HL-60/S4 treated with retinoic acid at 250 ng/mL for 4 days and 3 days (cell line): Measurements from ENCODE around the gene GPHN.

Experiments
- in situ Hi-C: fragments of 300-500 bp; cut with MboI; formaldehyde crosslinking; loops from 2 replicates; pipeline ENCODE4 v1.7.0; 2022; ENCODE audit warnings: low sequenced_read_pairs

GPHN gene

DNA sequence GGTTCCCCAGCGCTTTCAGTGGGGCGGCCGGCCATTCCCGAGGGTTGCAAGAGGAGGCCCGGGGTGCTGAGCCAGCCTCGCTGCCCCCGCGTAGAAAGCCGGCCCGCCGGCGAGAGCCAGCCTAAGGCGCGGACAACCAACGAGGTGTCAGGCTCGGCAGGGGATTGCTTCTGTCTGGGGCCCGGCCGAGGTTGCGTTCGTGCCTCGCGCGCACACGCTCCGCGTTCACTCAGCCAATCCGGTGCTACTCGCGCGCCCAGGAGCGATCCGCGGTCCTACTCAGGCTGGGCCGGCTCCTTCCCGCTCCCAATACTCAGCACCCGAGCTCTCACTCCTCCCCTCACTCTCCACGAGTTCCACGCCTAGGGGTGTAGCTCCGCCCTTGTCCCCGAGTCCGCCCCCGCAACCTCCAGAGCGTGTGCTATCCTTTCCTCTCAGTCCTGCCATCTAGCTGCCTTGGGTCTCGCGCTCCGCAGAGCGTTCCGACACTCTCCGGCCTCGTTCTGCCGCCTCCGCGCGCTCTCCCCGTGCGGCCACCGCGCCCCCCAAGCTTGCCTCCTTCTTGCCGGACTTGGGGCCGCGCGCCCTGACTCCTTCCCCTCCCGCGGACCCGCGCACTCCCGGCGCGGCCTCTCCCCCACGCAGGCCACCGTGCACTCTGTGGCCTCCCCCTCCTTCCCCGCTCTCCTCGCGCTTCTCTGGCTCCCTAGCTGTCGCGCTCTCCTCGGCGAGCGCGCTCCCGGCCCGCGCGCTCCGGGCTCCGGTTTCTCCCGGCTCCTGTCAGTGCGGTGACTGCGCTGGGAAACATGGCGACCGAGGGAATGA lies at the start of gene GPHN:
GPHN (plus strand) TSS at position 426 of the 825 bp plus-strand sequence.
- in situ Hi-C loops: no loop called here

- in situ Hi-C loops: no loop called here
Observed at GRCh38 chr14:66459603-66460002, 48.3 kb upstream of the GPHN start.

DNA sequence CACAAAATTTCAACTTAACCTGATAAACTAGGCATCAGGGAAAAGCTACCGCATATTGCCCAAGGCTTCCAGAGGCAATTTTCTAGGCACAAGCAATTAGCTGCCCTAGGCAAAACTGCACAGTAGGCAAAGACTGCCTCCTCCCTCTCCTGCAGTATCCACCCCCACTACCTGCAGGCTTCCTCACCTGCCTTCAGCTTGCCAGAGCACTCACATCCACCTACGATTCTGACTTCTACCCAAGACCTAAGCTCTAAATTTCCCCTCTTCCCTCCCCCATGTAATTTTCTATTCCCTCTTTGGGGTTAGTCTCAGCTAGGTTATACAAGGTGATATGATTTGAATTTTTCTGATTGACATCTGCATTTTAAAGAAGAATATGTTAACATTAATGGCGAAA lies 43.7 kb upstream of the GPHN start:
- in situ Hi-C loops: no loop called here

- in situ Hi-C loops: no loop called here
Observed at GRCh38 chr14:66468778-66469367, 39.1 kb upstream of the GPHN start.

GRCh38 chr14:66471584-66471983 lies 36.4 kb upstream of the GPHN start:
- in situ Hi-C loops: no loop called here

DNA sequence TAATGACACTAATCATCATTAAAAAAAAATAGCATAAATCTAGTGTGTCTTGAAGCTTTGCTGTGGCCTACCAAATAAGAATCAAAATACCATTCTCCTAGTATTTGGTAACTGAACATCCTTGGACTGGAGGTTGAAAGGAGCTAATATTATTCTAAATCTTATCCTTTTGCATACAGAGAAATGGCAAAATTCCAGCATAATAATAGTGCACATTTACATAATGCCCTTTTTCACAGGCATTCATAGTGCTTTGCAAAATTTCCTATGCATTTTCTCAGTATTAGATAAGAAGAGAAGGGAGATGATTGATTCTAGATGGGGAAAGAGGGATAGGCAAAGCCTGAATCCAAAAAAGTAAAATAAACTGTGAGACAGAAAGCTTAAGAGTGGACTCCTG lies 35.7 kb upstream of the GPHN start:
- in situ Hi-C loops: no loop called here

DNA sequence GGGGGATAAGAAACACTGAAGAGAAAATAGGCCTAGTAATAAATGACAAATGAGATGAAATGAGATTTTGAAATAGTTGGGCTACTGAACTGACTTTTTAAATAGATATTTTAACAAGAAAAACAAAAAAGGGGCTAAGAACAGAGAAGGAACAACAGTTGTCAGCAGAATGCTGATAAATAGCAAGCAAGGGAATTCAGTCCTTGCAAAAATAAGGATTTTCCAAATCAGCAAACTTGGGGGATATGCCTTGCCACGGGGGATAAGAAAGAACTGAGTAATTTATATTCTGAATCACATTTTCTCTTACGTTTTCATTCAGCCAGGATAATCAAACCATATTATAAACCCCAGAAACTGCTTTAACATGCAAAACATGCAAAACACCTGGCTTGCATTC lies 34.7 kb upstream of the GPHN start:
- in situ Hi-C loops: no loop called here

GRCh38 chr14:66476964-66477363 lies 31.0 kb upstream of the GPHN start:
- in situ Hi-C loops: no loop called here

DNA sequence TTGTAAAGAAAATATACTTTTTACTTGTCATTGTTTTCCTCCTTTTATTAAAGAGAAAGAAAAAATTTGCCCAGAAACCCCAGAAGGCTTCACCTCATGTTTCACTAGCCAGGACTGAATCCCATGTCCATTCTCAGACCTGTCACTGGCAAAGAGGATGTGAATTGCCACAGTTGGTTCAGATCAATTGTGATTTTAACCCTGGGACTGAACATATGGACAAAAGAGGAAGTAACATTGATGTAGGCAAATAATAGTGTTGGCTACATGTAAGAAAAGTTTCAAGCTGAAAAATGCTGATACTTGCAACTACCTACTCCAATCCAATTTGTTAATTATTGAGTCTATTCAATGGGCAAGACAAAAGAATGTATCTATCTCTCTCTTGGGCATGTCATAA lies 30.4 kb upstream of the GPHN start:
- in situ Hi-C loops: no loop called here

- in situ Hi-C loops: no loop called here
Observed at GRCh38 chr14:66482873-66483272, 25.1 kb upstream of the GPHN start.

DNA sequence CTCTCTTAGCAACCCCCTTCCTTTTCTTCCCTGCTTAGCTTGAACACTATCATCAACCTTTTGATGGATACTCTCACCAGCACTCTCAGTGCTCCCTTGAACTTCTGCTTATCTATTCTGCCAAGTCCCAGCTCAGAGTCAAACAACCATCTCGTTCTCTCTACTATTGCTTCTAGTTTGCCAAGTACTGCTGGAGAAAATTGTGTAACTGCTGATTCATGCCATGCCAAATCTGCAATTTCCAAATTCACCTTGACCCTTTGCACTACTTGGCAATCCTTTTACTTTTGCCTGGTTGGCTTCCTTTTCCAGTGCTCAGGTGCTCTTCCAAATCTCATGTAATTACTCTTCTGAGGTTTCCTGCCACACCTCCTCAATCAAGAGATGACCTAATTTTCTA lies 24.6 kb upstream of the GPHN start:
- in situ Hi-C loops: no loop called here

DNA sequence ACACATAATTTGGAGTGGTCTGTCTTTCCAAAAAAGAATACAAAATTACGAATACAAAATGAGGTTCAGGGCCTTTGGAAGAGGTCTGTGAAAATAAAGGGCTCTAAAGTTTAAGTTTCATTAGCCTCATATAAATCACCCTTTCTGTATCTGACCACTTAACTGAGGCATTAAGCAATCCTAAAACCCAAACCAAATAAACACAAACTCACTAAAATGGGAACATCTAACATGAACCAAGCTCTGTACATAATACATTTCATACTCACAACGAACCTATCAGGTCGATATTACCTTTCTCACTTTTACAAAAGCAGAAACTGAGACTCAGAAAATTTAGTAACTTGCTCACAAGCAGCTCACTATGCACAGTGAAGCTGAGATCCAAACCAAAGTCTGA lies 22.9 kb upstream of the GPHN start:
- in situ Hi-C loops: no loop called here

- in situ Hi-C loops: no loop called here
Observed at GRCh38 chr14:66485910-66486421, 22.0 kb upstream of the GPHN start, which contains the start of gene CCDC196. TSS of gene CCDC196 (plus strand) at chr14:66486371. CDS start at chr14:66486503, 132 bp downstream.

GRCh38 chr14:66487164-66487563 lies 20.8 kb upstream of the GPHN start:
- in situ Hi-C loops: no loop called here

DNA sequence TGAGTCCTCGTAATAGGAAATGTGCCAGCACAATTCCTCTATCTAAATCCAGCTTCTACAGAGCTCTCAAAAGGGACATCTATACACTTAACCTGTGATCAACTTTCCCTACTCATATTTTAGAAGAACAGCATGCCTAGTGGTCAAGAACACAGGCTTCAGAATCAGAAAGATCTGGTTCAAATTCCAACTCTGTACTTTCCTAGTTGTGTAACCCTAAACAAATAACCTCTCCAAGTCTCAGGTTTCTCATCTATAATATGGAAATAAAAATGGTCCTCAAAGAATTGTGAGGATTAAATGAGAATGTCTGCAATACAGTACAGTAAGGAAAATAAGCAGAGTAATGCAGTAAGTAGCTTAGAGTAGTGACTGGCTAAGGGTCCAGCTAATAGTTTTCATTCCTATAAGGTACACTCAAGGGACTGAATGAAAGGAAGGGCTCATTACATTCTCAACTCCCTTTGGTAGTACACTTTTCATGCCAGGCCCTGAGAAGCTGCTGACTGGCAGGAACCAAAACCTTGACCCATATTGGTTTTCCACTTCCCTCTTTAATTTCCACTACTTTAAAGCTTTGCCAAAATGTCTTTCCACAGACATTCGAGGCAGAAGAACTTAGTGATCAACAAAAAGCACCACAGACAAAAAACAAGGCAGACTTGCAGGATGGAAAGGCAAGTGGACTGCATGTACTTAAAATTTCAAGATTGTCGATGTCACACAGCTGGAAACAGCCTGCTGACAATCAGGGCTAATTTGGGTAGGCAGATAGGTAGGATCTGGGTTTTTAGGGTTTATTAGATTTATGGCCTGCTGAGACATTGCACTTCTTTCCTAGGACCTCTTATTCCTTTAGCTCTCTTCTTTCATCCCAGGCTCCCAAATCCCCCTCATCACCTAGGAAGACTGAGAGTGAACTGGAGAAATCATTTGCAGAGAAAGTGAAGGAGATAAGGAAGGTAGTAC lies 17.5 kb upstream of the GPHN start:
- in situ Hi-C loops: no loop called here

- in situ Hi-C loops: no loop called here
Observed at GRCh38 chr14:66493750-66494149, 14.2 kb upstream of the GPHN start.

GRCh38 chr14:66495218-66496098 lies 12.5 kb upstream of the GPHN start:
- in situ Hi-C loops: no loop called here

DNA sequence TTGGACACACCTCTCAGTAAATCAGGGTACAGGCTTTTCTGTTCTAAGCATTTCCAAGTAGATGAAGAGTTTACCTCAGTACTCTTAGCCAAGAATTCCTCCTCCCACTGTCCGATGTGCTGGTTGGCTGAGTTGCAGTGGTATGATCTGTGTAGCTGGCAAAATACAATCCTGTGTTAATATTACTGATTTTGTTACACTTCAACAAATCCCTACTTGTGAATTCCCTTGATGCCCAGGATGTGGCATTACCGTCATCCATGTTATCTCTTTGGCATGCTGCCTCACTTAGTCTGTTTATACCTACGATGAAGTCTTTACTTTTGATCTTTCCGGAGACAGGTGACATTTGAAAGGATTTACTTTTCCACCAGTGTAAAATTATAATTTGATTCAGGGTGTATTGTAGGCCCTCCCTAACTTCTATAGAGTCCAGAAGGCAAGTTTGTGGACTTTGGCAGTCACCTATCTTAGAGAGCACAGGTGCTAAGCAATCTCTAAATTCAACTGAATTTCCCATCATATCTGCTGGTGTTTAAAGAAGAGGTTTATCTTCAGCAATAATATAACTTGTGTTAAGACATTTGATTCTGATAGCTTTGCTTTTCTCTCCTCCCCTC lies 11.6 kb upstream of the GPHN start:
- in situ Hi-C loops: no loop called here

DNA sequence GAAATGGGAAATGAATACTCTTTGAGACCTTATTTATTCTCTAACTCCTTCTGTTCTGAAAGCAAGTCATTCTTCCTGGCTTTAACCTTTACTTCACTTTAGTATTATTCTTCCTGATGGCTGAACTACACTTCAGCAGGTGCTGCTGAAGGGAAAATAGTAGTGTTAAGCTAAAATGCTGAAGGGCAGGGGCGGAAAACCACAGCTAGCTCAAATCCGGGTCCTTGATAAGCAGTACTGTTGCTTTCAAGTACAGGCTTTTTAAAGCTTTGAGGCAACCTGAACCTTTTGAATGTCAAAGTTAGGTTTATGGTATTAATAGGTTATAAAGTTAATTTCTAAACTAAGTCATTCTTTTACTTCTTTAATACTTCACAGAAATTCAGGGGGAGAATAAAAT lies 11.0 kb upstream of the GPHN start:
- in situ Hi-C loops: no loop called here

- in situ Hi-C loops: no loop called here
Observed at GRCh38 chr14:66498311-66498710, 9.6 kb upstream of the GPHN start.
